GM19043 (cell line): Measurements from ENCODE around the gene TDP1.
A peak's percentile ranks its signal among the peaks of the same experiment; 100 is the strongest.
"Not testable (repeated sequence)": the region's sequence is repeated elsewhere in the genome, so short reads cannot be mapped to it uniquely, and the experiment has no call there.

ENCODE experiments used
- ATAC-seq: cut with Tn5 transposase; IDR thresholded peaks from one replicate; pipeline ENCODE4 v1.9.1; 2021; ENCODE audit warnings: low read depth; ENCODE audit not compliant: unreplicated experiment

Gene TDP1

DNA sequence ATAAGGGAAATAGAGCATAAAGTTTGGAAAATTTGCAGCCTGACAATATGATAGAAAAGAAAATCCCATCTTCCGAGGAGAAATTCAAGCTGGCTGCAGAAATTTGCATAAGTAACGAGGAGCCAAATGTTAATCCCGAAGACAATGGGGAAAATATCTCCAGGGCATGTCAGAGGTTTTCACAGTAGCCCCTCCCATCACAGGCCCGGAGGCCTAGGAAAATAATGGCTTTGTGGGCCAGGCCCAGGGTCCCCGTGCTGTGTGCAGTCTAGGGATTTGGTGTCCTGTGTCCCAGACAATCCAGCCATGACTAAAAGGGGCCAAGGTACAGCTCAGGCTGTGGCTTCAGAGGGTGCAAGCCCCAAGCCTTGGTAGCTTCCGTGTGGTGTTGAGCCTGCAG lies 133.8 kb downstream of the TDP1 start:
- ATAC-seq = not testable (repeated sequence)

GRCh38 chr14:90091393-90091792 lies 135.7 kb downstream of the TDP1 start:
- no peak for ATAC-seq

DNA sequence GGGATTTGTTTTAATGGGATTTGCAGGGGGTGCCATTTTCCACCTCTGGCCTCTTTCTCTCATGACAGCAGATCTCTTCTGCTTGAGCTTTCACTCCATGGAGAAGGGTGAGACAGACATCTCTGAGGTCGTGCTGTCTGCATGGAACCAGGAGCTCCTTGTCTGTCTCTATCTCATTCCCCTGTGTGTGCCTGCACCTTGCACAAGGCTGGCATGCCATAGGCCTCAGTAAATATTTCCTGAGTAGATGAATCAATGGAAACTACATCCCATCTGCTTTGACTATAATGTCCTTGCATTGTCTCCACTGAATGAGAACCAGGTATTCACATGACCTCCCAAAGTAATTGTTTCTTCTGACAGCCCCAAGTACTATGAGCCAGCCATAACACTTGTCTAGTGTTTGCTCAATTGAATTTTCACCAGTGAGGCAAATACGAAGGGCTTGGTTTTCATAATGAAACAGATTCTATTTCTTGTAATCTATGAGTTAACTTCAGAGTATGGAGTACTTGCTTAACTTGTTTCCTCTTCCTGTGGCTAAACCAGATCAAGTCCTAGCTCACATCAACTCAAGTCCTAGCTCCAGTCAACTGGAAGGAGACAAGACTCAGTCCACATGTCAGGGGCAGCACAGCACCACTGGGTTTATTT lies 138.3 kb downstream of the TDP1 start:
- ATAC-seq = peak; percentile 41
